ENCODE measurements around the gene FAM13C.
"Not testable (repeated sequence)": the region's sequence is repeated elsewhere in the genome, so short reads cannot be mapped to it uniquely, and the experiment has no call there.

- not testable (repeated sequence) for TF ChIP-seq POLR2A (IDR thresholded peaks at IDR 0.05; ENCODE audit: low read depth, low read length); POLR2AphosphoS5 (IDR thresholded peaks at IDR 0.05; ENCODE audit: low read depth, low read length); TAF1 (IDR thresholded peaks at IDR 0.05; ENCODE audit: borderline replicate concordance, low read depth, low read length)
Observed at GRCh38 chr10:59399329-59399728, 37.0 kb upstream of the FAM13C start.
